BJ (cell line): ENCODE data around the gene ABCB8. TPM values are rescaled to one million over a fixed set of nuclear protein-coding genes. Genes with fewer than 3 reads are reported as not detected.

Experiments used
- CTCF ChIA-PET: fragments of 350-600 bp; formaldehyde crosslinking; extraction: SDS; loops from one replicate; lab custom pipeline; 2021; ENCODE audit warnings: antibody characterized with exemption, inconsistent platforms; lab: Yijun Ruan, JAX
- POLR2A ChIA-PET: fragments of 300-600 bp; sonication (Branson Sonifier 250); formaldehyde crosslinking; extraction: SDS; loops from one replicate; lab custom pipeline; 2021; ENCODE audit warnings: antibody characterized with exemption; lab: Charles Lee
- DNase-seq: peaks from one replicate; pipeline ENCODE4 v3.0.0-alpha.2; 2011; ENCODE audit warnings: low read depth
- H3K27me3 ChIP-seq: 2 replicates; pipeline ENCODE4 v1.6.0; 2011; ENCODE audit warnings: low read length; ENCODE audit not compliant: control insufficient read depth, insufficient read depth
- H3K36me3 ChIP-seq: 2 replicates; pipeline ENCODE4 v1.5.1; 2011; ENCODE audit warnings: low read length; ENCODE audit not compliant: control insufficient read depth, insufficient read depth
- H3K4me3 ChIP-seq: 2 replicates; pipeline ENCODE4 v1.5.1; 2011; ENCODE audit warnings: low read depth, mild to moderate bottlenecking, control low read depth, low read length
- CTCF ChIP-seq: IDR thresholded peaks from 2 replicates; pipeline ENCODE4 v1.5.1; 2011; ENCODE audit warnings: low read depth, mild to moderate bottlenecking, control low read depth, inconsistent platforms, low read length, moderate library complexity; ENCODE audit not compliant: insufficient read depth
- polyA plus RNA-seq: library from polyadenylated mRNA; depleted of rRNA; stranded (reverse); fragments of >200 nt; gene quantifications from 2 replicates; pipeline ENCODE4 v1.2.3, GENCODE V29; 2011

The ABCB8 gene
- polyA plus RNA-seq, 1 experiment: 23.6 TPM

DNA sequence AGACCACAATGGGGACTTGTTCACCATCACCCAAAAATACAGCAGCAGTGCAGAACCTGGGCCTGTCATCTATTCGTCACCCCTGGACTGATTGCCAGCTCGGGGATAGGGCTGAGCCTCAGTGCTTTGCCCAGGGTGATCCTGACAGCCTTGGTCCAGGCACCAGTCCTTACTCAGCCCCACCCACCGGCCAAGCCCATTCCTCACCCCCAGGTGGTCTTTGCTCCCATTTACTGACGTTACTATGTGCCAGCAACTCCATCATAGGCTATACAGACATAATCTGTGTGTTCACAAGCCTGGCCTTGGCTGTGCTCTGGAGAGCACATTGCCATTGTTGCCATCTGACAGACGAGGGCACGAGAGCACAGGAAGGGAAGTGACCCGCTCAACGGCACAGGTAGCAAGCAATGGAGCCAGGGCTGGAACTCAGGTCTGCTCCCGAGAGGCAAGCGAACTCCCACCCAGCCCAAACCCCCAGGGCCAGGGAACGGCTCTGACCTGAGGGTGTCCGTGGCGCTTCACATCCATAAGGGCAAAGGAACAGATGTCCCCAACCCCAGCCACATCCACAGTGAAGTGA lies 10.8 kb upstream of the ABCB8 start:
- Histone ChIP-seq H3K36me3 (no peaks in the 10 kb centered on the region), H3K27me3 (peaks cover 27% of the 10 kb centered on the region), H3K4me3 (no peak overlapping the region)
- POLR2A ChIA-PET: no interaction called here
- CTCF ChIA-PET: interaction anchor here (0.9 to 6.7 kb wide), 22 partner anchors 8 to 119 kb away, joined by 3 to 58 read pairs (median 6); partner anchors contain the start of genes ABCB8 and TMUB1
- TF ChIP-seq CTCF: no peak
- no peak for DNase-seq

DNA sequence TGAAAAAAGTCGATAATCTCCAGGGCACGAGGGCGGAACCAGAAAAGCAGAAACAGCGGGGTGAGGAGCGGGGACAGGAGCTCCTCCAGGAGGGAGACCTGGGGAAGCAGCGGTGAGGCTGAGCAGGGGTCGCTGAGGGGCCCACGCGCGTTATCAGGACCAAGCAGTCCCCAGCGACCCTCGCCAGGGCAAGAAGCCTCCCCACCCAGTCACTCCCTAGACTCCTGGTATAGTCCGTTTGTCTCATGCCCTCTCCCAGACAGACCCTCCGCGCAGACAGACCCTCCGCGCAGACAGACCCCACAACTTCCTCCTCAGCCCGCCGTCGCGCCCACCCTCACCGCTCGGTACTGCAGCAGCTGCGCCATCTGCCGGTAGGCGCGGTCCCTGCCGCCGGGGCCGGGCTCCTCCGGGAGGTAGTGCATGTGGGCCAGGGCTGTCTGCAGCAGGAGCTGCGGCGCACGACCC lies 10.3 kb upstream of the ABCB8 start:
- peak; percentile 98 for TF ChIP-seq CTCF
- DNase-seq: no peak
- POLR2A ChIA-PET: no interaction called here
- peak overlapping the region; percentile 14; the same call in 1 of the 2 replicates for H3K4me3 ChIP-seq
- H3K27me3 ChIP-seq: peaks cover 27% of the 10 kb centered on the region
- H3K36me3 ChIP-seq: no peaks in the 10 kb centered on the region
- CTCF ChIA-PET: interaction anchor here (0.6 to 6.7 kb wide), 30 partner anchors 9 to 560 kb away, joined by 3 to 58 read pairs (median 5); partner anchors contain the start of genes ABCB8, AGAP3 and TMUB1

DNA sequence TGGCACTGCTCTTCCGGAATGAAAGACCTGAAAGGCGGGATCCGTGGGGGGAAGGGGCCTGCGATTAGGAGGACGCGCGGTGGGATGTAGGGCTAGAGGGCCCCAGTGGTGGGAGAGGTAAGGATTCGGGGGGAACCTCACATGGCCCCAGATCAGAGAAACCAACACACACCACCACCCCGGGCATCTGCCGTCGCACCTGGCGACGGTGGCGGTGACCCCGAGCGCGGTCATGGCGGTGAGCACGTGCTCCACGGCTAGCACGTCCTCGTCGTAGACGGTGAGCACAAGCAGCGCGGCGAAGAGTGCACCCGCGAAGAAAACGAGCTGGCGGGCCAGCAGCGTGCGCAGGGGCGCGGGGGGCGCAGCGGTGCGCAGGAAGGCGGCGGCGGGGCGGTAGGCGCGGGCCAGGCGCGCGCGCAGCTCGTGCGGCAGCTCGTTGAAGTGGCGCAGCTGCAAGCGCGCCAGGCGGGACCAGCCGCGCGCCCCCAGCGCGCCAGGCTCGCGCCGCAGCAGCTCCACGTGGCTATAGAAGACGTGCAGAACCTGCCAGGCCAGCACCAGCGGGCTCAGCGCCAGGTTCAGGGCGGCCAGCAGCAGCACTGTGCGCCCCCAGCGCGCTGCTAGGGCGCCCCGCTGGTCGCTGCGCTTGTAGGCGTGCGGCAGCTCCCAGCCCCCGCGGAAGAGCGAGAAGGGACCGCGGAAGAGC lies 9.7 kb upstream of the ABCB8 start:
- DNase-seq: no peak
- POLR2A ChIA-PET: no interaction called here
- Histone ChIP-seq H3K36me3 (no peaks in the 10 kb centered on the region), H3K27me3 (peaks cover 29% of the 10 kb centered on the region), H3K4me3 (peak overlapping the region; percentile 14)
- CTCF ChIA-PET: interaction anchor here (0.6 to 6.7 kb wide), 31 partner anchors 9 to 559 kb away, joined by 3 to 58 read pairs (median 5); partner anchors contain the start of genes ABCB8, AGAP3 and TMUB1
- no peak for TF ChIP-seq CTCF

DNA sequence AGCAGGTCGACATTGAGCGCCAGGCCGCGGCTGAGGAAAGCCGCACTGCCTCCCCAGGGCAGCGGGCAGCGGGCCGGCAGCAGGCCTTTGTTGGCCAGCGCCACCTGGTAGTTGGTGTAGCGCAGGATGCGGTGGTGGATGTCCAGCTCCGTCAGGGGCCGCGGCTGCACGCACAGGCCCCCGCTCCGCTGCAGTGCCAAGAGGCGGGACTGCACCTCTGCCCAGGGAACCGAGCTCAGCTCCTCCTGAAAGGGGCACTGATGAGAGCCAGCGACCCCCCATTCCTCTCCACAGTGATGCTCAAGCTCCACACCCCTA lies 9.2 kb upstream of the ABCB8 start:
- ChIA-PET POLR2A (no interaction called here), CTCF (interaction anchor here (0.9 to 6.7 kb wide), 25 partner anchors 9 to 100 kb away, joined by 3 to 58 read pairs (median 5); partner anchors contain the start of genes ABCB8, AGAP3 and TMUB1)
- no peaks in the 10 kb centered on the region for H3K36me3 ChIP-seq
- TF ChIP-seq CTCF: 0 out of 2 replicates have a peak, but pooled peaks have one; percentile 2
- DNase-seq: no peak
- H3K27me3 ChIP-seq: peaks cover 29% of the 10 kb centered on the region
- 0 out of 2 replicates have a peak overlapping the region, but pooled peaks have one; percentile 4 for H3K4me3 ChIP-seq

GRCh38 chr7:151020231-151020630 lies 8.0 kb upstream of the ABCB8 start:
- H3K36me3 ChIP-seq: no peaks in the 10 kb centered on the region
- ChIA-PET CTCF (interaction anchor here (1.0 to 6.7 kb wide), 9 partner anchors 8 to 132 kb away, joined by 3 to 58 read pairs (median 15); partner anchors contain the start of gene ABCB8), POLR2A (no interaction called here)
- no peak for DNase-seq
- peaks cover 29% of the 10 kb centered on the region for H3K27me3 ChIP-seq
- no peak overlapping the region for H3K4me3 ChIP-seq
- no peak for TF ChIP-seq CTCF
